H1 (cell line): ENCODE measurements around the gene CEP85L. TPM values are rescaled to one million over a fixed set of nuclear protein-coding genes. Genes with fewer than 3 reads are reported as not detected.

Experiments used
- CTCF ChIA-PET: fragments of 300-600 bp; sonication (Branson Sonifier 250); formaldehyde crosslinking; loops from one replicate; lab custom pipeline; 2021; ENCODE audit not compliant: partially characterized antibody; lab: Charles Lee
- POLR2A ChIA-PET: fragments of 300-600 bp; sonication (Branson Sonifier 250); formaldehyde crosslinking; loops from one replicate; lab custom pipeline; 2021; ENCODE audit warnings: inconsistent platforms; ENCODE audit not compliant: partially characterized antibody; lab: Charles Lee
- DNase-seq, 2 experiments: peaks; one replicate each; pipeline versions ENCODE4 v3.0.0 to v3.0.0-alpha.2; 2010 to 2022; ENCODE audit warnings: low spot score in 2 of 2, low read depth in 1 of 2, mixed read lengths in 1 of 2
- FAIRE-seq: peaks from 2 replicates; lab custom pipeline; 2011; peaks lifted over from hg19 to GRCh38; lab: Jason Lieb, UNC
- H2AFZ ChIP-seq: 2 replicates; pipeline ENCODE4 v1.8.1; 2012; ENCODE audit warnings: low read length, inconsistent platforms
- H2AK5ac ChIP-seq: 2 replicates; pipeline ENCODE4 v1.6.1; 2013; ENCODE audit warnings: low read depth, low read length
- H2BK120ac ChIP-seq: replicated peaks from 2 replicates; pipeline ENCODE3; 2013; ENCODE audit warnings: low read depth, low read length, inconsistent platforms
- H2BK12ac ChIP-seq: 2 replicates; pipeline ENCODE4 v1.6.1; 2013; ENCODE audit warnings: low read depth, low read length
- H2BK15ac ChIP-seq: 2 replicates; pipeline ENCODE4 v1.6.1; 2013; ENCODE audit warnings: low read length
- H2BK20ac ChIP-seq: 2 replicates; pipeline ENCODE4 v1.6.1; 2013; ENCODE audit warnings: low read length
- H2BK5ac ChIP-seq: 2 replicates; pipeline ENCODE4 v1.6.1; 2013; ENCODE audit warnings: low read depth, low read length
- H3K14ac ChIP-seq: 2 replicates; pipeline ENCODE4 v1.6.1; 2013; ENCODE audit warnings: inconsistent platforms; ENCODE audit not compliant: insufficient read length
- H3K18ac ChIP-seq: 2 replicates; pipeline ENCODE4 v1.6.1; 2013; ENCODE audit warnings: low read length; ENCODE audit errors: extremely low read depth
- H3K23ac ChIP-seq: 2 replicates; pipeline ENCODE4 v1.6.1; 2013; ENCODE audit warnings: inconsistent platforms; ENCODE audit not compliant: insufficient read length
- H3K23me2 ChIP-seq: 2 replicates; pipeline ENCODE4 v1.6.1; 2013; ENCODE audit warnings: low read depth, low read length
- H3K27ac ChIP-seq: 2 replicates; pipeline ENCODE4 v1.6.1; 2011; ENCODE audit warnings: low read depth, low read length, inconsistent platforms
- H3K27me3 ChIP-seq, 4 experiments: replicated peaks in 1 of 4; 1 replicate in 1 of 4; 2 replicates in 3 of 4; pipeline versions ENCODE4 v1.6.1 to v1.8.1; 2011 to 2013; ENCODE audit warnings: low read length in 3 of 4, mild to moderate bottlenecking in 3 of 4, inconsistent platforms in 2 of 4, mixed read lengths in 2 of 4, moderate library complexity in 1 of 4; ENCODE audit not compliant: control insufficient read depth in 3 of 4, insufficient read depth in 3 of 4; ENCODE audit errors: extremely low read depth in 1 of 4
- H3K36me3 ChIP-seq, 4 experiments: 2 replicates each; pipeline versions ENCODE4 v1.6.1 to v1.8.1; 2011 to 2013; ENCODE audit warnings: mild to moderate bottlenecking in 4 of 4, low read length in 3 of 4, moderate library complexity in 2 of 4, control low read depth in 1 of 4, inconsistent platforms in 1 of 4; ENCODE audit not compliant: insufficient read depth in 4 of 4, control insufficient read depth in 2 of 4
- H3K4ac ChIP-seq: replicated peaks from 2 replicates; pipeline ENCODE3; 2013; ENCODE audit warnings: low read length, low read depth, mixed read lengths, inconsistent platforms; ENCODE audit not compliant: insufficient read length
- H3K4me1 ChIP-seq, 4 experiments: replicated peaks in 1 of 4; 1 replicate in 1 of 4; 2 replicates in 3 of 4; pipeline versions ENCODE4 v1.6.1 to v1.8.1; 2011 to 2013; ENCODE audit warnings: low read length in 3 of 4, inconsistent platforms in 2 of 4, mixed read lengths in 1 of 4; ENCODE audit not compliant: insufficient read depth in 4 of 4, control insufficient read depth in 3 of 4
- H3K4me2 ChIP-seq, 2 experiments: 2 replicates each; pipeline versions ENCODE4 v1.6.1 to v1.8.1; 2011 to 2013; ENCODE audit warnings: low read depth in 2 of 2, low read length in 2 of 2, control low read depth in 1 of 2, inconsistent platforms in 1 of 2, mild to moderate bottlenecking in 1 of 2; ENCODE audit not compliant: insufficient read depth in 1 of 2
- H3K4me3 ChIP-seq, 4 experiments: fragments of 200-600, 300-600 bp in 1 of 4; sonication (generic), shearing (Covaris generic), sonication (Bioruptor Twin) in 1 of 4; 2 replicates each; pipeline versions ENCODE4 v1.5.1 to v1.8.1; 2011 to 2016; ENCODE audit warnings: low read length in 4 of 4, low read depth in 3 of 4, control low read depth in 2 of 4, inconsistent platforms in 2 of 4, mild to moderate bottlenecking in 2 of 4, mixed read lengths in 1 of 4, moderate library complexity in 1 of 4; ENCODE audit not compliant: insufficient read depth in 2 of 4; ENCODE audit errors: extremely low read depth in 1 of 4
- H3K56ac ChIP-seq: replicated peaks from 2 replicates; pipeline ENCODE3; 2013; ENCODE audit warnings: low read depth, mild to moderate bottlenecking, mixed read lengths, low read length, inconsistent platforms; ENCODE audit not compliant: insufficient read length
- H3K79me1 ChIP-seq: 2 replicates; pipeline ENCODE4 v1.6.1; 2013; ENCODE audit warnings: low read depth, low read length, control low read depth
- H3K79me2 ChIP-seq, 2 experiments: 2 replicates each; pipeline versions ENCODE4 v1.6.1 to v1.8.1; 2012 to 2013; ENCODE audit warnings: low read length in 2 of 2, mild to moderate bottlenecking in 2 of 2, inconsistent platforms in 1 of 2; ENCODE audit not compliant: insufficient read depth in 2 of 2, control insufficient read depth in 1 of 2
- H3K9ac ChIP-seq, 4 experiments: replicated peaks in 1 of 4; 1 replicate in 1 of 4; 2 replicates in 3 of 4; pipeline versions ENCODE4 v1.6.1 to v1.8.1; 2011 to 2013; ENCODE audit warnings: low read depth in 3 of 4, low read length in 3 of 4, control low read depth in 2 of 4, mild to moderate bottlenecking in 2 of 4, moderate library complexity in 2 of 4, inconsistent platforms in 1 of 4; ENCODE audit errors: extremely low read depth in 1 of 4
- H3K9me3 ChIP-seq, 2 experiments: 2 replicates each; pipeline versions ENCODE4 v1.6.1 to v1.8.1; 2012 to 2013; ENCODE audit warnings: mild to moderate bottlenecking in 2 of 2, moderate library complexity in 2 of 2, control low read depth in 1 of 2, inconsistent platforms in 1 of 2, low read depth in 1 of 2, low read length in 1 of 2, mixed read lengths in 1 of 2; ENCODE audit not compliant: insufficient read depth in 2 of 2
- H4K20me1 ChIP-seq, 2 experiments: replicated peaks in 1 of 2; 2 replicates each; pipeline versions ENCODE3 to v1.8.1; 2011 to 2013; ENCODE audit warnings: inconsistent platforms in 2 of 2, low read length in 2 of 2, mild to moderate bottlenecking in 1 of 2; ENCODE audit not compliant: insufficient read depth in 2 of 2, control insufficient read depth in 1 of 2
- H4K5ac ChIP-seq: 2 replicates; pipeline ENCODE4 v1.6.1; 2013; ENCODE audit warnings: low read length, low read depth, mixed read lengths, inconsistent platforms; ENCODE audit not compliant: insufficient read length
- H4K8ac ChIP-seq: 2 replicates; pipeline ENCODE4 v1.8.0; 2013; ENCODE audit warnings: mild to moderate bottlenecking, moderate library complexity, low read length, inconsistent platforms; ENCODE audit not compliant: insufficient read depth; ENCODE audit errors: extremely low read depth
- H4K91ac ChIP-seq: replicated peaks from 2 replicates; pipeline ENCODE3; 2013; ENCODE audit warnings: low read length, mixed read lengths, inconsistent platforms; ENCODE audit not compliant: insufficient read length
- ATF3 ChIP-seq: IDR thresholded peaks from 2 replicates; pipeline ENCODE4 v1.6.1; 2011; ENCODE audit warnings: low read depth, mild to moderate bottlenecking, low read length; ENCODE audit not compliant: insufficient read depth
- BRCA1 ChIP-seq: IDR thresholded peaks from 2 replicates; pipeline ENCODE4 v1.6.1; 2012; ENCODE audit warnings: low read depth, low read length, improper control_type of control experiment
- CTCF ChIP-seq, 3 experiments: IDR thresholded peaks; 1 replicate in 2 of 3; 2 replicates in 1 of 3; pipeline versions ENCODE4 v1.5.1 to v1.6.1; 2011; ENCODE audit warnings: low read length in 3 of 3, mild to moderate bottlenecking in 3 of 3, inconsistent platforms in 2 of 3, low read depth in 1 of 3, moderate library complexity in 1 of 3; ENCODE audit not compliant: insufficient read depth in 1 of 3; ENCODE audit errors: control extremely low read depth in 1 of 3
- EGR1 ChIP-seq: IDR thresholded peaks from 2 replicates; pipeline ENCODE4 v1.6.1; 2011; ENCODE audit warnings: low read depth, low read length, borderline replicate concordance
- GABPA ChIP-seq: IDR thresholded peaks from 2 replicates; pipeline ENCODE4 v1.6.1; 2011; ENCODE audit warnings: mild to moderate bottlenecking, low read length, moderate library complexity, borderline replicate concordance; ENCODE audit not compliant: insufficient read depth
- JUN ChIP-seq: IDR thresholded peaks from 2 replicates; pipeline ENCODE4 v1.6.1; 2011; ENCODE audit warnings: low read depth, mild to moderate bottlenecking, improper control_type of control experiment, low read length
- RNF2 ChIP-seq: fragments of 200-900, 300-1000 bp; sonication (generic); IDR thresholded peaks from 2 replicates; pipeline ENCODE4 v1.7.1; 2016; ENCODE audit warnings: borderline replicate concordance, low read depth, mild to moderate bottlenecking, antibody characterized with exemption, low read length; ENCODE audit not compliant: poor library complexity, severe bottlenecking; ENCODE audit errors: missing control alignments
- SIN3A ChIP-seq, 2 experiments: IDR thresholded peaks in 1 of 2; conservative IDR thresholded peaks in 1 of 2; 2 replicates each; pipeline ENCODE4 v1.6.1; 2011 to 2012; ENCODE audit warnings: low read length in 2 of 2, improper control_type of control experiment in 1 of 2, low read depth in 1 of 2, mild to moderate bottlenecking in 1 of 2
- SP1 ChIP-seq: IDR thresholded peaks from 2 replicates; pipeline ENCODE4 v1.6.1; 2011; ENCODE audit warnings: low read depth, low read length
- TAF1 ChIP-seq: IDR thresholded peaks from 2 replicates; pipeline ENCODE4 v1.6.1; 2011; ENCODE audit warnings: mild to moderate bottlenecking, low read depth, low read length
- TCF12 ChIP-seq: IDR thresholded peaks from 2 replicates; pipeline ENCODE4 v1.6.1; 2011; ENCODE audit warnings: low read depth, mild to moderate bottlenecking, low read length
- WGBS, 2 experiments: shearing (Covaris generic) in 1 of 2; methylation state at CpG; one replicate each; pipeline versions ENCODE4 v1.1.6 to v1.1.7; 2013 to 2015; ENCODE audit warnings: low lambda C conversion rate in 2 of 2, mixed read lengths in 2 of 2, inconsistent platforms in 1 of 2, low coverage in 1 of 2, missing lambda C conversion rate in 1 of 2; ENCODE audit not compliant: insufficient replicate concordance in 2 of 2, insufficient coverage in 1 of 2, insufficient read length in 1 of 2; ENCODE audit errors: extremely low coverage in 1 of 2, missing lambda C conversion rate in 1 of 2; 5-methylcytosine and 5-hydroxymethylcytosine counted together
- polyA plus RNA-seq, 7 experiments: library from polyadenylated mRNA; depleted of rRNA in 3 of 7; stranded (reverse) in 5 of 7; unstranded in 2 of 7; fragments of >200 nt in 5 of 7; fragments of 200-250 nt in 2 of 7; gene quantifications; 1 replicate in 5 of 7; 2 replicates in 1 of 7; 4 replicates in 1 of 7; pipeline versions ENCODE4 v1.2.1 to v1.2.3, GENCODE V29; 2011 to 2013; ENCODE audit warnings: missing spikeins in 2 of 7, mixed read lengths in 2 of 7
- total RNA-seq: library from RNA; stranded (reverse); fragmentation: NEBNext Ultra II Directional; extraction: Animal tissue kit (Norgen Biotek cat#: 25700); gene quantifications from 2 replicates; pipeline ENCODE4 v1.2.1, GENCODE V29; 2021

CEP85L gene
- total and polyA plus RNA-seq, 2 of the 8 experiments (the other 6 are each of a cell fraction or from before 2014, with no cell fraction given) = 3.2 to 27.6 TPM

DNA sequence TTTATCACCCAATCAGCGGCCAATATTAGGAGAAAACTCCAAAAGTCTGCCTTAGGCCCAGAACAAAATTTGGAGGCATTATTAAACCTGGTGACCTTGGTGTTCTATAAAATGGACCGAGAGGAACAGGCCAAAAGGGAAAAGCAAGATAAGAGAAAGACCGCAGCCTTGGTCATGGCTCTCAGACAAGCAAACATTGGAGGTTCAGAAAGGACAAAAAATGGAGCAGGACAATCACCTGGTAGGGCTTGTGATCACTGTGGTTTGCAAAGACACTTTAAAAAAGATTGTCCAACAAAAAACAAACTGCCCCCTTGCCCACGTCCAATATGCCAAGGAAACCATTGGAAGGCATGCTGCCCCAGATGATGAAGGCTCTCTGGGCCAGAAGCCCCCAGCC lies 31.2 kb downstream of the CEP85L start:
- ChIA-PET POLR2A (no interaction called here), CTCF (interaction anchor here (0.6 to 1.1 kb wide), 4 partner anchors 12 to 931 kb away, joined by 3 to 4 read pairs (median 3); no protein-coding TSS in a partner anchor)
- no peak overlapping the region for H4K91ac ChIP-seq
- H3K4me2 ChIP-seq = no peak overlapping the region
- H3K23me2 ChIP-seq = no peaks in the 10 kb centered on the region
- no peaks in the 10 kb centered on the region for H3K79me2 ChIP-seq
- H2AK5ac ChIP-seq = no peak overlapping the region
- no peak for DNase-seq
- no peak overlapping the region for H3K4ac ChIP-seq
- no peaks in the 10 kb centered on the region for H3K4me1 ChIP-seq
- no peak overlapping the region for H2BK20ac ChIP-seq
- no peak overlapping the region for H3K4me3 ChIP-seq
- no peak overlapping the region for H3K18ac ChIP-seq
- H4K5ac ChIP-seq = no peak overlapping the region
- 0 out of 4 replicates have a peak, but pooled peaks cover 0 to under 1% of the 10 kb centered on the region in 2 experiments for H3K9me3 ChIP-seq
- no peaks in the 10 kb centered on the region for H3K27me3 ChIP-seq
- H4K20me1 ChIP-seq = no peaks in the 10 kb centered on the region
- H3K56ac ChIP-seq = no peak overlapping the region
- whole genome bisulfite sequencing, 2 experiments = 90% methylated on average over 4 of the region's 4 CpGs; no CpG with 5 or more reads in 1 of the 2 experiments
- H3K23ac ChIP-seq = no peak overlapping the region
- FAIRE-seq = no peak
- no peaks in the 10 kb centered on the region; the same call in 1 of the 2 replicates for H3K79me1 ChIP-seq
- H4K8ac ChIP-seq = no peak overlapping the region
- H3K36me3 ChIP-seq = no peaks in the 10 kb centered on the region
- H3K9ac ChIP-seq = no peak overlapping the region
- no peak overlapping the region for H2BK5ac ChIP-seq
- no peak overlapping the region for H2BK12ac ChIP-seq
- H2BK15ac ChIP-seq = no peak overlapping the region
- no peak overlapping the region for H3K27ac ChIP-seq
- H3K14ac ChIP-seq = no peak overlapping the region
- H2AFZ ChIP-seq = no peak overlapping the region
- no peak overlapping the region for H2BK120ac ChIP-seq
- TF ChIP-seq BRCA1 (no peak), TCF12 (no peak), JUN (no peak), RNF2 (no peak), TAF1 (no peak), CTCF (IDR thresholded peaks at IDR 0.05; ENCODE audit: control extremely low read depth in 1 of 3, insufficient read depth in 1 of 3, low read depth in 1 of 3, low read length in 3 of 3) (no peak), EGR1 (no peak), ATF3 (no peak), SP1 (no peak), GABPA (no peak), SIN3A (conservative IDR thresholded peaks at IDR 0.05 in 1 of 2, IDR thresholded peaks at IDR 0.05 in 1 of 2; ENCODE audit: low read depth in 1 of 2, low read length in 2 of 2) (no peak)
